Gastroesophageal sphincter (tissue), 3 donors: ENCODE results near the gene SFPQ.

Source experiments
- EP300 ChIP-seq: sonication (generic); formaldehyde crosslinking; IDR thresholded peaks from one replicate; pipeline ENCODE4 v1.6.1; 2017; ENCODE audit warnings: antibody characterized with exemption, mild to moderate bottlenecking
- POLR2A ChIP-seq, 2 donors: fragments of 450-650 bp; IDR thresholded peaks; one replicate each; pipeline ENCODE4 v1.6.1; 2017; ENCODE audit warnings: antibody characterized with exemption in 2 of 2, mild to moderate bottlenecking in 2 of 2, moderate library complexity in 1 of 2
- POLR2AphosphoS5 ChIP-seq: sonication (generic); formaldehyde crosslinking; IDR thresholded peaks from one replicate; pipeline ENCODE4 v1.6.1; 2017; ENCODE audit warnings: antibody characterized with exemption
- TF ChIP-seq, protein P1 (sequence below), 4 experiments: fragments of 200-600 bp in 2 of 4; fragments of 450-650 bp in 2 of 4; sonication (generic) in 1 of 4; IDR thresholded peaks; one replicate each; pipeline ENCODE4 v1.5.1; 2017 to 2019; ENCODE audit warnings: antibody characterized with exemption in 4 of 4, mild to moderate bottlenecking in 2 of 4, moderate library complexity in 2 of 4

DNA sequence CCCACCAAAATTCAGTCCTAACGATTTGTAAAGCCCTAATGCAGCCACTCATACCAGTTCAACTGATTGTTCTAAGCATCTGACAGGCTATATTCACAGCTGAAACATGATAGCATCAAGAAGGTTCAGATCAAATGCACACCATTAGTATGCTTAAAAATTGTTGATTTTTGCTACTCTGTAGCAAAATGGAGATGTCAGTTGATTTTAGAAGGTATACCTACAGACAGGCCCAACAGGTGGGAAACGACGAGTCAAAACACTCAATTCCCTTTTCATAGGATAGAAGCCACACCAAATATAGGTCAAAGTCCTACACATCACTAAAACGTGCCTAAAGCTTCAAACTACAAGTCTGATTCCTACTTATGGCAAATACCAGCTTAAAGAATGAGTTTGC lies 6.7 kb downstream of the SFPQ start:
- TF ChIP-seq POLR2AphosphoS5 (no peak), POLR2A (IDR thresholded peaks at IDR 0.05) (no peak), EP300 (no peak)
- TF ChIP-seq, protein P1, sequence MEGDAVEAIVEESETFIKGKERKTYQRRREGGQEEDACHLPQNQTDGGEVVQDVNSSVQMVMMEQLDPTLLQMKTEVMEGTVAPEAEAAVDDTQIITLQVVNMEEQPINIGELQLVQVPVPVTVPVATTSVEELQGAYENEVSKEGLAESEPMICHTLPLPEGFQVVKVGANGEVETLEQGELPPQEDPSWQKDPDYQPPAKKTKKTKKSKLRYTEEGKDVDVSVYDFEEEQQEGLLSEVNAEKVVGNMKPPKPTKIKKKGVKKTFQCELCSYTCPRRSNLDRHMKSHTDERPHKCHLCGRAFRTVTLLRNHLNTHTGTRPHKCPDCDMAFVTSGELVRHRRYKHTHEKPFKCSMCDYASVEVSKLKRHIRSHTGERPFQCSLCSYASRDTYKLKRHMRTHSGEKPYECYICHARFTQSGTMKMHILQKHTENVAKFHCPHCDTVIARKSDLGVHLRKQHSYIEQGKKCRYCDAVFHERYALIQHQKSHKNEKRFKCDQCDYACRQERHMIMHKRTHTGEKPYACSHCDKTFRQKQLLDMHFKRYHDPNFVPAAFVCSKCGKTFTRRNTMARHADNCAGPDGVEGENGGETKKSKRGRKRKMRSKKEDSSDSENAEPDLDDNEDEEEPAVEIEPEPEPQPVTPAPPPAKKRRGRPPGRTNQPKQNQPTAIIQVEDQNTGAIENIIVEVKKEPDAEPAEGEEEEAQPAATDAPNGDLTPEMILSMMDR (IDR thresholded peaks at IDR 0.05): no peak
